Breast epithelium (tissue), 4 donors: ENCODE data around the gene GPRC6A. TPM values are rescaled to one million over a fixed set of nuclear protein-coding genes. Genes with fewer than 3 reads are reported as not detected.
A peak's percentile ranks its signal among the peaks of the same experiment; 100 is the strongest.

Experiments used
- DNase-seq, 2 donors: peaks; one replicate each; pipeline ENCODE4 v3.0.0-alpha.2; 2019; ENCODE audit warnings: low spot score in 2 of 2
- H3K27ac ChIP-seq, 2 donors: fragments of 200-600 bp; sonication (generic) in 1 of 2; one replicate each; pipeline ENCODE4 v1.5.1; 2016 to 2019; ENCODE audit warnings: mild to moderate bottlenecking in 1 of 2
- H3K27me3 ChIP-seq, 2 donors: fragments of 200-600 bp; sonication (generic) in 1 of 2; one replicate each; pipeline versions ENCODE4 v1.5.1 to v1.6.0; 2017 to 2019; ENCODE audit warnings: control low read depth in 1 of 2, mild to moderate bottlenecking in 1 of 2
- H3K36me3 ChIP-seq: fragments of 200-600 bp; one replicate; pipeline ENCODE4 v1.5.1; 2019
- H3K4me1 ChIP-seq, 2 donors: fragments of 200-600 bp; sonication (generic); one replicate each; pipeline ENCODE4 v1.5.1; 2016 to 2019; ENCODE audit warnings: control low read depth in 1 of 2
- H3K4me3 ChIP-seq, 3 donors: fragments of 200-600 bp; sonication (generic); 1 replicate in 2 of 3; 2 replicates in 1 of 3; pipeline ENCODE4 v1.5.1; 2016 to 2019; ENCODE audit warnings: mild to moderate bottlenecking in 3 of 3, moderate library complexity in 2 of 3
- H3K9me3 ChIP-seq, 2 donors: fragments of 200-600 bp; sonication (generic) in 1 of 2; one replicate each; pipeline ENCODE4 v1.5.1; 2016 to 2019; ENCODE audit warnings: control low read depth in 1 of 2
- CTCF ChIP-seq, 3 donors: fragments of 450-650 bp; IDR thresholded peaks; one replicate each; pipeline ENCODE4 v1.5.1; 2016 to 2017; ENCODE audit warnings: antibody characterized with exemption in 3 of 3, mild to moderate bottlenecking in 3 of 3, moderate library complexity in 3 of 3
- POLR2A ChIP-seq: fragments of 450-650 bp; IDR thresholded peaks from one replicate; pipeline ENCODE4 v1.6.1; 2016; ENCODE audit warnings: antibody characterized with exemption, mild to moderate bottlenecking, moderate library complexity
- POLR2AphosphoS5 ChIP-seq, 3 donors: sonication (generic); formaldehyde crosslinking; IDR thresholded peaks; one replicate each; pipeline ENCODE4 v1.6.1; 2017; ENCODE audit warnings: antibody characterized with exemption in 3 of 3
- intact Hi-C: fragments of 100-400 bp; cut with DNase I; formaldehyde crosslinking; loops from one replicate; pipeline ENCODE4 v1.15.1; 2023; ENCODE audit warnings: low total_unique reads
- total RNA-seq, 3 donors: library from RNA; depleted of rRNA; stranded (reverse); fragments of >200 nt; gene quantifications; one replicate each; pipeline ENCODE4 v1.1.0, GENCODE V29; 2016

GPRC6A gene
- total RNA-seq, 3 donors from 2014 or later: not detected

GRCh38 chr6:116801971-116802370, 26.9 kb downstream of the GPRC6A start:
- no peak for DNase-seq
- H3K9me3 ChIP-seq: no peaks in the 10 kb centered on the region
- H3K36me3 ChIP-seq: no peaks in the 10 kb centered on the region
- intact Hi-C loops: no loop called here
- H3K27ac ChIP-seq: no peak overlapping the region
- no peaks in the 10 kb centered on the region for H3K27me3 ChIP-seq
- H3K4me3 ChIP-seq: no peak overlapping the region
- TF ChIP-seq POLR2A: no peak
- no peak for TF ChIP-seq POLR2AphosphoS5 (IDR thresholded peaks at IDR 0.05)
- no peak for TF ChIP-seq CTCF (IDR thresholded peaks at IDR 0.05)
- H3K4me1 ChIP-seq: no peaks in the 10 kb centered on the region

DNA sequence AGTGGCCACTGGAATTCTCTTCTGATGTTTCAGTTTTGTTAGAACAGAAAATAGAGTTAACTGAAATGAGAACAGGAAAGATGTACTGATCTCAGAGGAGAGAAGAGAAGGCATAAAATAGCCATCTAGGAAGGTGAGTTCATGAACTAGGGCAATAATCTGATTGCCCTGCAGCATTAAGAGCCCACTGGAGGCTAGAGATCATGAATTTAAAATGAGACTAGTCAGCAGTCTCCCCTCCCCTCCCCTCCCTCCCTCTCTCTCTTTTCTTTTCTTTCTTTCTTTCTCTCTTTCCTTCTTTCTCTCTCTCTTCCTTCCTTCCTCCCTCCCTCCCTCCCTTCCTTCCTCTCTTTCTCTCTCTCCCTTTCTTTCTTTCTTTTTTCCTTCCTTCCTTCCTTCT, 28.9 kb downstream of the GPRC6A start:
- Histone ChIP-seq H3K4me1 (no peaks in the 10 kb centered on the region), H3K27ac (no peak overlapping the region), H3K9me3 (no peaks in the 10 kb centered on the region), H3K27me3 (no peaks in the 10 kb centered on the region), H3K4me3 (no peak overlapping the region), H3K36me3 (no peaks in the 10 kb centered on the region)
- intact Hi-C loops: no loop called here
- TF ChIP-seq POLR2AphosphoS5 (IDR thresholded peaks at IDR 0.05) (no peak), CTCF (IDR thresholded peaks at IDR 0.05) (no peak), POLR2A (no peak)
- no peak for DNase-seq

- no peaks in the 10 kb centered on the region for H3K27me3 ChIP-seq
- H3K4me3 ChIP-seq: no peak overlapping the region
- DNase-seq: no peak
- no peaks in the 10 kb centered on the region for H3K4me1 ChIP-seq
- no peaks in the 10 kb centered on the region for H3K9me3 ChIP-seq
- H3K36me3 ChIP-seq: no peaks in the 10 kb centered on the region
- TF ChIP-seq POLR2A: no peak
- no peak for TF ChIP-seq CTCF (IDR thresholded peaks at IDR 0.05)
- no peak for TF ChIP-seq POLR2AphosphoS5 (IDR thresholded peaks at IDR 0.05)
- intact Hi-C loops: no loop called here
- no peak overlapping the region for H3K27ac ChIP-seq
Measured at GRCh38 chr6:116797585-116797984, 31.3 kb downstream of the GPRC6A start.

DNA sequence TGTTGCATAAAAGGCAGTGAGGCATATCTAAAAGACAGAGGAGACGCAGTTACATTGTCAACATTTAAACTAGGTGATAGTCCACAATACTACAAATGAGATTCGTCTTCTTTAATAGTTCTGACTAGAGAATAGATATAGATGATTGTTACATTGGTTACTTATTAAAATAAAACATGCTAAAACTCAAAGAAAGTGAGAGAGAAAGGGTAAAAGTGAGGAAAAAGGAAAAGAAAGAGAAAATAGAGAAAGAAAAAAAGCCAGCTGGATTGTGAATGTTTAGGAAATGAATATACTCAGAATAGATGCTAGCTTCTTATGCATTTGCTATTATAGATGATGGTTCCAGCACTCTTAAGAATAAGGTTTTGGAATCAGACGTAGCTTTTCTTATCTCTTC, 35.7 kb downstream of the GPRC6A start:
- H3K4me3 ChIP-seq: no peak overlapping the region
- no peak for DNase-seq
- no peaks in the 10 kb centered on the region for H3K36me3 ChIP-seq
- H3K4me1 ChIP-seq: no peaks in the 10 kb centered on the region
- H3K27ac ChIP-seq: no peak overlapping the region
- H3K9me3 ChIP-seq: no peaks in the 10 kb centered on the region
- no peaks in the 10 kb centered on the region for H3K27me3 ChIP-seq
- TF ChIP-seq CTCF (IDR thresholded peaks at IDR 0.05): no peak
- TF ChIP-seq POLR2A: no peak
- no peak for TF ChIP-seq POLR2AphosphoS5 (IDR thresholded peaks at IDR 0.05)
- intact Hi-C loops: no loop called here

GRCh38 chr6:116783852-116784251, 45.0 kb downstream of the GPRC6A start:
- TF ChIP-seq POLR2AphosphoS5 (IDR thresholded peaks at IDR 0.05) (no peak), CTCF (IDR thresholded peaks at IDR 0.05) (no peak), POLR2A (no peak)
- Histone ChIP-seq H3K36me3 (no peaks in the 10 kb centered on the region), H3K27ac (peak overlapping the region in 1 of 2 donors; percentile 0), H3K4me1 (no peaks in the 10 kb centered on the region), H3K27me3 (no peaks in the 10 kb centered on the region), H3K9me3 (no peaks in the 10 kb centered on the region), H3K4me3 (no peak overlapping the region)
- DNase-seq: no peak
- intact Hi-C loops: no loop called here
